Stimulated activated CD4-positive, alpha-beta T cell treated with anti-CD3 and anti-CD28 coated beads, Interleukin-12 subunit alpha, Interleukin-12 subunit beta, amount 100 ng/mL, for 48 hours (primary cell): Measurements from ENCODE around the gene MAPK9.

Experiments
- DNase-seq, 3 donors: peaks; one replicate each; pipeline ENCODE4 v3.0.0-alpha.2; 2020; ENCODE audit warnings: low read depth in 2 of 3, low spot score in 1 of 3

The MAPK9 gene

DNA sequence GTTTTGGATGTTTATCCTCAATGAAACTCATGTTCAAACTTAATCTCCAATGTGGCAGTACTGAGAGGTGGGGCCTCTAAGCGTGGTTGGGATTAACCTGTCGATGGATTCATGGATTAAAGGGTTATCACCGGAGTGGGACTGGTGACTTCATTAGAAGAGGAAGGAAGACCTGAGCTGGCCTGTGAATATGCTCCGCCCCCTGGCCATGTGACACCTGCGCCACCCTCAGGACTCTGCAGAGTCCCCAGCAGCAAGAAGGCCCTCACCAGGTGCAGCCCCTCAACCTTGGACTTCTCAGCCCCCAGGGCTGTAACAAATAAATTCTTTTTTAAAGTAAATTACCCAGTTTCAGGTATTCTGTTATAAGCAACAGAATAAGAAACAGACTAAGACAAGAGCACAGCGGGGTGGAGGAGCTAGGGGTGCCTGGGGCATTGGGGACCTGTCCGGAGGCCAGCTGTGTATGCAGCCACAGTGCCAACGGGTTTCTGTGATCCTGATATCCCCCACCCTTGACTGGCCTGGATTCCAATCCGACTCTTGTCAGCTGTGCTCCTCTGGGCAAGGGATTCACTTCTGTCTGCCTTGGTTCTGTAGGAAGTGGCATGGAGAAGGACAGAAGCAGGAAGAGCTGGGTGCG lies 3.2 kb upstream of the MAPK9 start:
- no peak for DNase-seq

DNA sequence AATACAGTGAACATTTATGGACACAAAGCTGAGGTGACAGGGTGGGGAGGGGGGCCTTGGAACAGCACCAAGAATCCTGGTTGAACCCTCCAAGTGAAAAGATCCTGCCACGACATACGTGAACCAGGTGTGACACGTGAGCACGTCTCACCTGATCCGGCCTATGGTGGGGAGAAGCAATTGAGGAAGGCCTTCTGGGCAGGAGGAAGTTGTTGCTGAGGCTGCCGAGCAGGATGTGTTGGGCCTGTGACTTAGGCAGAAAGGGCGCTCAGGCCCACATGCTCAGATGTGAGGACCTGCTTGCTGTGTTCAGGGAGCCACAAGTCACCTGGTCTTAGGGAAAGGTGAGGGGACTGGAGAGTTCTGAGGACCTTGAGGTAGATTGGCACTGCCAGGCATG lies 2.5 kb upstream of the MAPK9 start:
- DNase-seq: no peak

DNA sequence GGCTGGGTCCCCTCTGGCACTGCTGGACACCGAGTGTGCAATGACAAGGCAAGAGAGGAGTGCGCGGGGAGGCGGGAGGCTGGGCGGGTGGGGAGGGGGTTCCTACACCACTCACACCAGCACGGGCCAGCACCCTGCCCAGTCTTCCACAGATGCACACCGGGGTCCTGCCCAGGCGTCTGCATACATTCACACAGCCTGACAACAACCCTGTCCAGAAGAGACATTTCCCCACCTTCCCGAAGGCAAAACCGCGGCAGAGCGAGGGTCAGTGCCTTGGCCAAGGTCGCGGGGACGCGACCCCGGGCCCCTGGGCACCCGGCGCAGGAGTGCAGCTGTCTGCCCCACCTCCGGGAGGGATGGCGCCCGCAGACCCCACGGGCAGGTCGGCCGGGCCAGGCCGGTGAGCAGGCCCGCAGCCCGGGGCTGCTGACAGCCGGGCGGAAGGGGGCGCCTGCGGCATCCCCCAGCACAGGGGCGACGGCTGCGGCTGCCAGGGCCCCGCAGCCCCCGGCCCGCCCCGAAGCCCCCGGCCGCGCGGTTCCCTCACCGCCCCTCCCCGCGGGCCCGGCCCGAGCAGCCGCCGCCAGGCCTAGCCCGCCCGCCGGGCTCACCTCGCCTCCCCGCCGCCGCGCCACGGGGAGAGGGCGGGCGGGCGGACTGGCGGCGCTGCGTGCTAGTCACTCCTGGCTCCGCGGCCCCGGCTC lies 496 bp downstream of the MAPK9 start:
- DNase-seq: no peak

- DNase-seq: no peak
Measured at GRCh38 chr5:180290568-180291233, 1.2 kb downstream of the MAPK9 start.

GRCh38 chr5:180289966-180290365 lies 1.9 kb downstream of the MAPK9 start:
- no peak for DNase-seq

GRCh38 chr5:180289433-180289832 lies 2.5 kb downstream of the MAPK9 start:
- no peak for DNase-seq

GRCh38 chr5:180287868-180288267 lies 4.0 kb downstream of the MAPK9 start:
- DNase-seq: no peak

- DNase-seq: no peak
Measured at GRCh38 chr5:180287404-180287803, 4.5 kb downstream of the MAPK9 start.

DNA sequence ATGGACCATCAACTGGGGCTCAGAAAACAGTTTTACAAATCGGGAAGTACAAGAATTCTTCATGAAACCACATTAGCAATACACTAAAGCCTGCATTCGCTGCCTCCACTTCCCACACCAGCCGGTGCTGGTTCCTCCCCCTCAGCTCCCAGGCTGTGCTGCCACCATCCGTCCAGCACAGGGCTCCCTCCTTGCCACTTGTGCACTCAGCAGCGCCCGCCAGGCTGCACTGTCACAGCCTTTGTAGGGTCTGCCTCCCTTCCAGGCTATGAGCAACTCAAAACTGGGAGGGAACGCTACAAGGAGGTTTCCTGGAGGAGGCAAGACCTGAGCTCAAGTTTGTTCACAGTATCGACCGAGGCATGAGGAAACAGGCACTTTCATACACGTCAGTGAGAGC lies 7.7 kb downstream of the MAPK9 start:
- no peak for DNase-seq

GRCh38 chr5:180283026-180283615 lies 8.8 kb downstream of the MAPK9 start:
- DNase-seq: no peak

GRCh38 chr5:180282281-180282680 lies 9.6 kb downstream of the MAPK9 start:
- DNase-seq: no peak

- DNase-seq: no peak
Measured at GRCh38 chr5:180281706-180282105, 10.2 kb downstream of the MAPK9 start.

- no peak for DNase-seq
Measured at GRCh38 chr5:180274695-180275094, 17.2 kb downstream of the MAPK9 start.

DNA sequence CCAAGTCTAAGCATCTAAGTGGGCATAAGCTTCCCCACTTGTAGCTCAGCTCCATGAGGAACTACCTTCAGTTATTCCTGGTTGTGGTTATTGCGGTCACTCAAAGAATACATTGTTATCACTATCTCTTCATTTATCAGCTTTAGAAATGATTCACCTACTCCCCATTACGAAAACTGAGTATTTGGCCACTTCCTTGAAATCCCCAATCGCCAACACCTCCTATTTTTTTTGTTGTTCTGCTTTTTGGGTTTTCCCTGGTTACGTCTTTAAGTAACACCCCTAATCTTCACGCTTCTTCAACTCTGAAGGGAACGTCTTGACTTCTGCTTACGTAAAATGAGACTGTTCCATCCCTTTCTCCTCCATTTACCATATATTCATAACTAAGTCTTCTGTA lies 20.7 kb downstream of the MAPK9 start:
- no peak for DNase-seq

DNA sequence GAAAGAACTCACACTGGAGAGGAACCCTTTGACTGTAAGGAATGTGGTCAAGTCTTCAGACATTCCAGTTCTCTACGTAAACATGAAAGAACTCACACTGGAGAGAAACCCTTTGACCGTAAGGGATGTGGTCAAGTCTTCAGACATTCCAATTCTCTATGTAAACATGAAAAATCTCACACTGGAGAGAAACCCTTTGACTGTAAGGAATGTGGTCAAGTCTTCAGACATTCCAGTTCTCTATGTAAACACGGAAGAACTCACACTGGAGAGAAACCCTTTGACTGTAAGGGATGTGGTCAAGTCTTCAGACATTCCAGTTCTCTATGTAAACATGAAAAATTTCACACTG lies 32.6 kb downstream of the MAPK9 start:
- no peak for DNase-seq

- no peak for DNase-seq
Measured at GRCh38 chr5:180253036-180253824, 38.7 kb downstream of the MAPK9 start.

- no peak for DNase-seq
Measured at GRCh38 chr5:180251887-180252286, 40.0 kb downstream of the MAPK9 start.

DNA sequence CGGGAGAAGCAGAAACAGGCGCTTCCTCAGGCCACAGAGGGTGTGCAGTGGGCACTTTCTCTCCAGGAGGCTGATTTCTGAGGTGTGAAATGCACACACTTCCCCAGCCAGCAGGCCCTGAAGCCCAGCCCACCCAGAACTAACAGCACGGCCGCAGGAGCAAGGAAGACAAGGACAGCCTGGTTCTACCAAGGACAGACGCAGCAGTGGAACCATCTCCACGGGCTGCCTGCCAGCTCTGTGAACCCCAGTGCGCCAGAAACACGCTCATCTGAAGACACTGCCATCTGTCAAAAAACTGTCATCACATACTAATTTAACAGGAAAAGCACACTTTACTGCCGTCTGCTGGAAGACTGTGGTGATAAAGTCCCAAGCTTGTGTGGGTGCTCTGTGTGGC lies 40.7 kb downstream of the MAPK9 start:
- DNase-seq: no peak

DNA sequence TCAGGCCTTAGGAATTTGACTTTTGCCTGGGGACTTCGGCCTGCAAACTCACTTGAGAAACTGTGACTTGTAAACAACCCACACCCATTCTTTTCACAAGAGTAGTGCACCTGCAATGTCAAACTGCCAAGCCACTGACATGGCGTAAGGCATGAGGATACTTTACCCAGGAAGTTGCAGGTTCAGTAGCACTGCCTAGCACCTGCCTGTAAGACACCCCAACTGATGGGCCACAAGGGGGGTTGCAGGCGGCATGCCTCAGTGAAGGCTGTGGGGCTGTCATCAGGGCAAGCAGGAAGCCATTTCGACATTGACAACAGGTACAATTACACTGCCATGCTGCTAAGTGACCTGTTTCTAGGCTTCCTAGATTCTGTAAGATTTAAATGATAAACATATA lies 41.6 kb downstream of the MAPK9 start:
- DNase-seq: no peak

- no peak for DNase-seq
Measured at GRCh38 chr5:180241600-180241999, 50.3 kb downstream of the MAPK9 start.

DNA sequence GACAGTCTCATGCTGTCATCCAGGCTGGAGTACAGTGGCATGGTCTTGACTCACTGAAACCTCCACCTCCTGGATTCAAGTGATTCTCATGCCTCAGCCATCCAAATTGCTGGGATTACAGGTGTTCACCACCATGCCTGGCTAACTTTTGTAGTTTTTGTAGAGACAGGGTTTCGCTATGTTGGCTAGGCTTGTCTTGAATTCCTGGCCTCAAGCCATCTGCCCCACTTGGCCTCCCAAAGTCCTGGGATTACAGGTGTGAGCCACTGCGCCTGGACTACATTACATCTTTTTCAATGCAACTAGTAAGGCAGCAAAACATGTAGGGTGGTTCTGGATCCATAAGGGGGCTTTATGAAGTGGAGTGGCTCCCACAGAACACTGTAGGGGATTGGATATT lies 53.3 kb downstream of the MAPK9 start:
- no peak for DNase-seq
